Stimulated activated CD8-positive, alpha-beta memory T cell treated with anti-CD3 and anti-CD28 coated beads, Interleukin-4, amount 100 ng/mL, for 1 hour (primary cell): ENCODE measurements around the gene TARBP1.
"Not testable (repeated sequence)": the region's sequence is repeated elsewhere in the genome, so short reads cannot be mapped to it uniquely, and the experiment has no call there.

Experiments
- DNase-seq, 2 donors: peaks; one replicate each; pipeline ENCODE4 v3.0.0-alpha.2; 2020; ENCODE audit warnings: low read depth in 2 of 2, low spot score in 1 of 2

The TARBP1 gene

DNA sequence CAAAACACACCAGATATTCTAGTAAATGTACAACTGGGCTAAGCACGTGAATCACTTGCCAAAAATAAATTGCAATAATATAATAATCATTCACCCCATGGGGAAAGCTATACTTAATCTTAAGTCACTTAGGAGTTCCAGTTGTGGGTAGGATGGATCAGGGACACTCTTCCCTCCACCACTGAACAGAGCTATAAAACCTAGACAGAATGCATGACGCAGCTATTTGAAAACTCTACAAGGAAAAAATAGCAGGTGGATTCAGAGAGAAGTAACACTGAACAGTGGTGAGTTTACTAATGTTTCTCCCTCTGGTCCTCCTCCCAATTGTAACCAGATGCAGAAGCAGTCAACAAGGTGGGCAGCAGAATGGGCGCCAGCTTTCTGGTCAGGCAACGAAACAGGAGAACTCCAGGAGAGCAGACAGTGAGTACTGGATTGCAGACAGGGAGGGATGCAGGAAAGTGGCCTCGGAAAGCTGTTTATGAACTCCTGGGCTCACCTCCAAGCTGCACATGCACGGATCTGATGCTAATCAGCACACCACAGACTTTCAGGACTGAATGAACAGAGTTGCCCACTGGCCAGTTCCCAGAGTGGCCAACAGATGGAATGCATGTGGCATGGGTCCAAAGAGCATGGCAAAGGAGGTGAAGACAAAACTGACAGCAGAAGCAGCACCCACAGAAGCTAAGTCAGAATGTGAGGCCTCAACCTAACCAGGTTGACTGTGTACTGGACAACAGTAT lies 41.4 kb downstream of the TARBP1 start:
- DNase-seq, result no peak

DNA sequence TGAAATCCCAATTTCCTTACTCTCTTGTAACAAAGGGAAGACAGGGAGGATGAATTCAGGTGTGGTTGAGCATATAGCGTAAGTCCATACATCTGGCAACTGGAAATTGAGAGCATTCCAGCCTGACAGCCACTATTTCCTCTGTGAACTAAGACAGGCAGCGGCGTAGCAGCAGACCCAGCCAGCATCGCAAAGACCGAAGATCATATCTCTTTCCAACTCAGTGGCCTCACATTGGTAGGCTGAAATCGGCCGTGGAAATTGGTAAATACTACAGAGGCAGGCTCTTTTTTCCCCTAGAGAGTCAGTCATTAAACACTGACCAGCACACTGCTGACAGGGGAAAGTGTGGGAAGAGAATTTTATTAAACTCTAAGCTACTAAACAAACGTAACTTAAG lies 43.4 kb downstream of the TARBP1 start:
- no peak for DNase-seq

DNA sequence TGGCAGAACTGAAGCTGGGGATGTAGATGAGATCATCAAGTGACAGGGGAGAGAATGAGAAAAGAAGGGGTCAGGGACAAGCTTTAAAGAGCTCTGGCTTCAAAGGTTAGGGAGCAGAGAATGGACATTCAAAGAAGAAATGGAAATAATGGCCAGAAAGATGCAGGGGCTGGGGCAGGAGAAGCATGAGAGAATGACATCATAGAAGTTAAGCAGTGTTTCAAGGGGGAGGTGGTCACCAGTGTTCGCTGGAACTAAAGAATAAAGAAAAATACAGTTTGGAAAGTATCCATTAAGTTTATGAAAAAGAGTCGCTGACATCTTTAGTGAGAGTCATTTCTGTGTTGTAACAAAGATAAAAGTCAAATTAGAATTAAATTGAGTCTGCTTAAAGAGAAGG lies 44.3 kb downstream of the TARBP1 start:
- no peak for DNase-seq

DNA sequence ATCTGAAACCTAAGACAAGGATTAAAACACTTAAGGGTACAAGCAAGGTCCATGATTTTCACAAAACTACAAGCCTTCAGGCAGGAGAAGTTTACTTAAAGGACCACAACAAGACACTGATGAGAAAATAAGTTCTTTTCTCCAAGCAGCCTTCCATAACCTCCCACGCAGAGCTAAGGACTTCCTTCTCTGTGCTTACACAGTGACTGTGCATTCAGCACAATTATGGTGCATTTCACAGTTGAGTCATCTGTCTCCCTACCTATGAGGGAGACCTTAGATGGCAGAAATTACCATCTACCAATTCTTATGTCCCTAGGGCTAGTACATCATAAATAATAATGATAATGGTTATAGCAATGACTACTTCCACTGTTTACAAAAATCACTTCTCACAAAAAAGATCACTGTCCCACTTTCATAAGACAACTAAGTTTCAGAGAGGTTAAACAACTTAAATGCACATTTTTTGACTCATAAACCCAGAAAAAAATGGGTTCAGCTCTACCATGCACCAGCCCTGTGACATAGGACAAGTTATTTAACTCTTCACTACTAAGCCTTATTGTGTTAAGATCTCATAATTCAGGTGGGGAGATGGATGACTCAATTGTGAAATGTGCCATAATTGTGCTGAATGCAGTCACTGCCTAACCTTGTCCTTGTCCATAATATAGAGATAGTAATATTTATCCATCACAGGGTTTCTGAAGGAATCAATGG lies 45.3 kb downstream of the TARBP1 start:
- DNase-seq, result no peak

DNA sequence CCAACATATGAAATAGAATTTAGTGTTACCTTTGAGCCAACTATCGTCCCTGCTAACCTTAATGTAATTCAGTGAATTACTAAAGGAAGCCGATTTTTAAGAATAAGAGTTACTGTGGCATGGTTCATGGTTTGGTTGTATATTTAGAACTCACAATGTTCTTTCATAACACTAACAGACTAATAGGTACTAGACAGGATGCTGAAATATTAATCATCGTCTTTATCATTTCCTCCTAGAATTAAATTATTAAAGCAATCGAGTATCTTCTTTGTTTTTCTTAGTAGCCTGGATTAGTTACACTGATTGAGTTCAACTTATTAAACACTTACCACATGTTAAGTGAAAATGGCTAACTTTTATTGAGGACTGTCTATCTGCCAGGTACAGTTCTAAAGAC lies 47.7 kb downstream of the TARBP1 start:
- DNase-seq, result no peak

DNA sequence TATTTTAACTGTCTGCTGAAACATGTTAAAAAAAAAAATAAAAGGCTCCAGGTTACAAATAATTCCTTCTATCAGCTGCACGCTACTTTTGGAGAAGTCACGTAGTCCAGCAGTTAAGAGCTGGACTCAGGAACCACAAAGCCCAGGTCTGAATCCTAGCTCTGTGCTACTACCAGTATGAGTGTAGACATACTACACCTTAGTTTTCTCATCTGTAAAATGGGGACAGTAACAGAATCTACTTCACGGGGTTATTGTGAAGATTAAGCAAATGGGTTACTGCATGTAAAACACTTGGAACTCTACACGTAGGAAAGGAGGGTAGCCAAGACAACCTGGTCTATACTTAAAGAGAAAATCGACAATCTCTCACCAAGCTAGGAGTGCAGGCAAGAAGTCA lies 48.3 kb downstream of the TARBP1 start:
- DNase-seq, result no peak

DNA sequence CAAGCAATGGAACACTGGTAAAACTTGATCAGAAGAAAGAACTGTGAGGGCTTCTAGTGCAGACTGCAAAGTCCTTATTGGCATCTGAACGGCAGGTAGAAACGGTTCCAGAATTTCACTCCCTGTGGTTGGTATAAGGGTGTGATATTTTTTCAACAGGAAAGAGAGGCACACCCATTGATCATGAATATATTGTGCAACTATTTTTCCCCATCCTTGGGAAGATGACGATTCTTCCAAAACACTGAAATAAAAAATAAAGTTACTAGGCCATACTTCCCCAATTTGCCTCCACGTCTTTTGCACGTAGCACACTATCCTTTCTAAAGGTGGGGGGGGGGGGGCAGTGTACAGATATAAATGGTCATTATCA lies 49.6 kb downstream of the TARBP1 start:
- DNase-seq, result no peak

DNA sequence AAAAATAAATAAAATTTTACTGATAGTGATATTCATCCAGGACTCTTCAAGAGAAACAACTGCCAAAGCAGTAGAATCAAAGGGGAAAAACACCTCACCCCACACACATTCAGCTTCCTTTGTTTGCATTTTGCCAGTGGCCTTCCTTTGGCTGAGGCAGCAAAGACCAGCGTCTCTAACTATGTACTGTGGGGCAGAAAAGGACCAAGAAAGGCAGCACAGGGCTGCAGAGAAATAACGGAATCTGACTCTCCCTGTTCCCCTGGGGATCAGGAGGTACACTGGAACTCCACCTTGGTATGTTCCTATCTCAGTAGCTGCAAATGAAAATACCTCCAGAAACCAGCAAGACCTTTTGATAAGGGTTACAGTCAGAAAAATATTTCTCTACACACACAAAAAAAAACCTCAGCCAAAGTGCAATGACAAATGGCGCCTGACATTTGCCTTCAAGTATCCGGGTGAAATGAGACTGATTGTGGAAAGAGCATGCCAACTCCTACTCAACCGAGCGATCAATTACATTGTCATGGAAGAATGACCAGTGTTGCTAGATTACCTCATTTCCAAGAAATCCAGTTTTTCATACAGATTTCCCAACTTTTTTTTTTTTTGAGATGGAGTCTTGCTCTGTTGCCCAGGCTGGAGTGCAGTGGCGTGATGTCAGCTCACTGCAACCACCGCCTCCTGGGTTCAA lies 50.9 kb downstream of the TARBP1 start:
- DNase-seq, result no peak

DNA sequence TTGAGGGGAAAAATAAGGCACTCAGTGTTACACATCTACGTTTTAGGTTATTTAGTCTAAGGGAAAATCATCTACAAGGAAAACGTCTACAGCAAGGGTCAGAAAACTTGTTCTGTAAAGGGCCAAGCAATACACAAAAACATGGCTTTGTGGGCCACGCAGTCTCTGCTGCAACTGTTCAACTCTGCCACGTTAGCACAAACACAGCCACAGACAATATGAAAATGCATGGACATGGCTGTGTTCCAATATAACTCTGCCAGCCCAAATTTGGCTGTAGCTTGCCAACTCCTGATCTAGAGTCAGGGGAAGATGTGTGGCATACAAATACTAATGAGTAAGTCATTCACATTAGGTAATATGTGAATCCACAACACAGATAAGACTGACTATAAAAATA lies 65.0 kb downstream of the TARBP1 start:
- no peak for DNase-seq

DNA sequence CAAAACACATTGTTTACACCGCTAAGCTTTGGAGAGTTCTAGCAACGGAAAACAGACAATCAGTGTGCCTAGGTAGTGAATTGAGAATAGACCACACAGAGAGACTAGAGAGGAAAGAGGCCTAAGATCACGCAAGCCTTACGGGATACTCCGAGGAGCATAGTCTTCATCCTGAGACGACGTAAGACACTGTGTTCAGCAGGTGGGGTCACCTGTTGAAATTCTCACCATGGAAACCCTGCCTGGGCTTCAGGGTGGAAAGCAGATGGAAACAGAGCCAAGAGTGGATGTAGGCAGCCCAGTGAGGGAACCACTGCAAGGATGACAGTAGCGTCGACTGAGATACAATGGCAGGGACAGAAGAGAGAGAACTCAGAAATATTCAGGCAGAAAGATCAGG lies 65.5 kb downstream of the TARBP1 start:
- no peak for DNase-seq

DNA sequence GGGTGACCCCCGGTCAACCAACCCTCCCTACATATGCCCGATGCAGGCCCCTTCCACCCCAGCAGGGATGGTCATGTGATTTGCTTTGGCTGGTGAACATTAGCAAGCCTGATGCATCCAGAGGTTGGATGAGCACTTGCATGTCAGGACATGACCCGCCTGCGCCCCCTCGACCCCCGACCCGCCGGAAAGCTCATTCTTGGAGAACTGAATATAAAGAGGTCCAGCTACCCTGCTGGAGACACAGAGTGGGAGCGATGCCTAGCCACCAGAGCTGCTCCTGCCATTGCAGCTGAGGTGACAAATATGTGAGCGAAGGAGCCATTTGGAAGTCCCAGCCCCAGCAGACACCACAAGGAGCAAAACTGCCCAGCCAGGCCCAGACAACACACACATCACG lies 66.1 kb downstream of the TARBP1 start:
- DNase-seq, result no peak

DNA sequence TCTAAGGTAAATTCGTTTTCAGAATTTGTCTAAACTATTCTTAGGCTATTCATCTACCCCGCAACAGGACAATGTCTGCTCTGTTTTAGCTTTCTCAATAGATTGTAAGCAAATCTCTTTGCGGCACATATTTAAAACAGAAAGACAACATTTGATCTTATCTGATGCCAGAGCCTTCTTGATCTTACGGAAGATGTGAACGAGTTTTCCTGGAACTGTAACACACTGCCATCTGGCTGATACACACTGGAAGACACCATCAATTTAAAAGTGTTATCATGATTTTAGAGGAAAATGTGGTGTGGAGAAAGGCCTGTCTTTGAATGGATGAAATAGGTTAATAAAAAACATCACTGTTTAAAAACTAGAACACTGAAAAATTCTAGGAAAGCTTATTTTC lies 69.7 kb downstream of the TARBP1 start:
- DNase-seq, result no peak

DNA sequence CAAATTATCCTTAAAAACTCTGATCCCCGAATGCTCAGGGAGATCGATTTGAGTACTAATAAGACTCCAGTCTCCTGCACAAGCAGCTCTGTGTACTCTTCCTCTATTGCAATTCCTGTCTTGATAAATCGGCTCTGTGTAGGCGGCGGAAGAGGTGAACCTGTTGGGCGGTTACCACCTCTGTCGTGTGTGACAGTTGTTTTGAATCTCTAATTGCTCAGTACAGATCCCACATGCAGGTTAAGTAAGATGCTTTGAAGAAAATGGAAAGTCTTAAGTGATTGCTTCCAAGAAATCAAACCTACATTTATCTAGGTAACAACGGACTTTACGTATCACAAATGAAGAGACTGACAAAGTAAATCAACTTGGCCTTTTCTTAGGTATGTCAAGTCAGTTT lies 70.2 kb downstream of the TARBP1 start:
- DNase-seq, result no peak

DNA sequence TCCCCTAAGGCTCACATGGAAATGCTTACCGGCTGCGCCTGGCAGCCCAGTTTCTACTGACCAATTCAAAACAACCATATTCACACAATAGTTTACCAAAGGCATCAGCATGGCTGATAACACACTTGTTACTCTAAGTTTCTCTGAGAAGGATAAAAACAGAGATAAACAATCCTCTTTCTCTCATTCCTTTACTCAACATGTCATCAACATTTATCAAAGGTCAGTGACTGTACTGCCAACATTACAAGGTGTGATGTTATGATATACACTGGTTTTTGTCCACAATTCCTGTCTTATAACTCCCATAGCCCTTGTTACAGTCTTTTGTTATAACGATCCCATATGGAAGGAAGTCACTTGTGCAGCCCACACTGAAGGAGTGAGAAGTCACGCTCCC lies 72.1 kb downstream of the TARBP1 start:
- DNase-seq, result no peak

DNA sequence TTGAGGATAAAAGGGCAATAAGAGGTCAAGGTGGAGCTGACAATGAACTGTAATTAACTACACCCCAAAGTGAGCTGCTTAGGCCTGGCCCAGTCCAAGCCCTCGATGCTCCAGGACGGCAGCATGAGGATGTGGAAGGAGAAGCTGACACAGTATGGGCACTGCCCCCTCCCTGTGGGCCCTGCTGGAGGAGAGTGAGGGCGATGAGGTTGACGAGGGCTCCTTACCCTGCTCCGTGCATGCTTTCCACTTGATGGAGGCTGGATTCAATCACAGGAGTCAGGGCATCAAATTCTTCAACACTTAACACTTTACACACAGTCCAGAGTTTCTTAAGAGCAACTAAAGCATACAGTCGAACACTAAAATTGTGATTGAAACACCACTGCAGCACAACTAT lies 73.3 kb downstream of the TARBP1 start:
- DNase-seq, result no peak

DNA sequence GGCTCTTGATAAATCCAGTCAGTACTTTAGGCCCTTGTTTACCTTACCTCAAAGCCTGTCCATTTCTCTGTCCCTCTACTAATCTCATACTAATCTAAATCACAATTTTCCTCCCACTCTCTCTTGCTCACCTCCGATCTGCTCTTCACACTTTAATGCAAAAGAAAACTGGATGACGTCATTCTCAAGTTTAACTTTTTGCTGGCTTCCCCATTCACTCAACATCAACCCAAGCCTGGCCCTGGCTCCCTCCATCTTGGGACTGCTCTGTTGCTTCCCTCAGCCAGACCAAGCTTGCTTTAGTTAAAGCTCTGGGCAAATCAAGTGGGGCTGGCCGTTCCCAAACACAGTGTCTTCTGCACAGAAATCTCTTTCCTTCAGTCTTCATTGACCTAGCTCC lies 76.0 kb downstream of the TARBP1 start:
- no peak for DNase-seq

DNA sequence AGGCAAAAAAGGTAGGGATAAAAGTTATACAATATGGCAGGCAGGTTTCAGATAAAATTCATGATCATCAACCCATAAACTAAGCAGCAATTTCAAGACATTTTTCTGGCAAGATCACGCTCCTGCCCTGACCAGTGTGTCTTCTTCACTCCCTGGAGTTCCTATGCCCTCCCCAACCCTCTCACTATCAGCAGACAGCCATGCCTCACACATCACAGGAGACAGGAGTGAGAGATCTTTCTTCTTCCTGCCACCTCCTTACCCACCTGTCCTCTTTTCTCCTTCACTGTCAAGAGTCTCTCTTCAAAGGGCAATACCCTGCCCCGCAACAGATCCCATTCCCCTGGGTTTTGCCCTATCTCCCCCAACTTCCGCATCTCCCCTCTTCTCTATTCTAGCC lies 77.3 kb downstream of the TARBP1 start:
- DNase-seq, result no peak

DNA sequence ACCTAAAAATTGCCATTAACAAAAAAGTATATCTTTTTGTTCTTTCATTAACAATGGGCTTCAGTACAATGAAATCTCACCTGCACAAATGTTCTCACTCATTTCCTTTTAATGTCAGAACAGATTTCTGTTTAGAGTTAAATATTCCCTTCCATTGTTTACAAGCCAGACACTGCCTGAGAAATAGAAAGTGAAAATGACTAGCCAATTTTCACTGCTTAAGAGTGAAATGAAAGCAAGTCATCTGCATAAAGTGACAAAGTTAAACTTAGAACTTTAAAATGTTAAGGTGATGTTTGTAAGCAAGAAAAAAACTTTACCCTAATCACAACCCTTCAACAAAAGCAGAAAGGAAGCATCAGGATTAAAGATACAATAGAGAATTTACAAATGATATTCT lies 78.2 kb downstream of the TARBP1 start:
- DNase-seq, result no peak

DNA sequence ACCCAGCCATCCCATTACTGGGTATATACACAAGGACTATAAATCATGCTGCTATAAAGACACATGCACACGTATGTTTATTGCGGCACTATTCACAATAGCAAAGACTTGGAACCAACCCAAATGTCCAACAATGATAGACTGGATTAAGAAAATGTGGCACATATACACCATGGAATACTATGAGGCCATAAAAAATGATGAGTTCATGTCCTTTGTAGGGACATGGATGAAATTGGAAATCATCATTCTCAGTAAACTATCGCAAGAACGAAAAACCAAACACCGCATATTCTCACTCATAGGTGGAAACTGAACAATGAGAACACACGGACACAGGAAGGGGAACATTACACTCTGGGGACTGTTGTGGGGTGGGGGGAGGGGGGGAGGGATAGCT lies 79.5 kb downstream of the TARBP1 start:
- DNase-seq, result not testable (repeated sequence)

DNA sequence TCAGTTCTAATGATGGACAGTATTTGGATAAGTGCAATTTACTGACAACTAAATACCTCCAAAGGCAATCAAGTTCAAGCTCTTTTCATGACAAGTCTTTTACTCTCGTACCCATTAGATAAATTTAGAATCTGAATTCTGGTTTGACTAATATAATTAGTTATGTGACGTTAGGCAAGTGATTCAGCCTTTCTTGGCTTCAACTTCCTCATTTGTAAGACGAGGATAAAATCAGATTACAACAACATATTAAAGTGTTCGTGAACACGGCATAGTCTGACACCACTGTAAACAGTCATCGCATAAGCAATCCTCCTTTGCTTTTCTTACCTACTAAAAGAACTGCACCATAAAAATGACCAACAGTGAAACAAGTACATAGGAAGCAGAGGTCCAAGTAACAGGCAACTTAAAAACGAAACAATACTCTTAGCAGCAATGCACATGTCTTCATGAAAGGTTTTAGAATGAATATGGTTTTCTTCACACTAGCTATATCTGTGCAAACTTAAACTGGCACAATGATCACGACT lies 80.1 kb downstream of the TARBP1 start:
- DNase-seq, result no peak

DNA sequence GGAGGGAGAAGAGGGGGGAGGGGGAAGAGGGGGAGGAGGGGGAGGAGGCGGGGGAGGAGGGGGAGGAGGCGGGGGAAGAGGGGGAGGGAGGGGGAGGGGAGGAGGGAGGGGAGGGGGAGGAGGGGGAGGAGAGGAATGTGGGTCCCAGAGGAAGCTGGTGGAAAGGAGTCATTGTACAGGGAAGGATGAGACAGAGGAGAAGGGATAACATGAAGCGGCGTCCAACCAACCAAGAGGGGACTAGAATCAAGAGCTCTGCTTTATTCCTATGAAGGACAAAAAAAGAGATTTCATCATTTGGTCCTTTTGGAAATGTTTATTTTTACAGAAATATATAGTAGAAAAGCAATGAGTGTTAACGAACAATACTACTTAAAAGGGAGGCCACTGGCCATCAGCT lies 81.2 kb downstream of the TARBP1 start:
- no peak for DNase-seq

DNA sequence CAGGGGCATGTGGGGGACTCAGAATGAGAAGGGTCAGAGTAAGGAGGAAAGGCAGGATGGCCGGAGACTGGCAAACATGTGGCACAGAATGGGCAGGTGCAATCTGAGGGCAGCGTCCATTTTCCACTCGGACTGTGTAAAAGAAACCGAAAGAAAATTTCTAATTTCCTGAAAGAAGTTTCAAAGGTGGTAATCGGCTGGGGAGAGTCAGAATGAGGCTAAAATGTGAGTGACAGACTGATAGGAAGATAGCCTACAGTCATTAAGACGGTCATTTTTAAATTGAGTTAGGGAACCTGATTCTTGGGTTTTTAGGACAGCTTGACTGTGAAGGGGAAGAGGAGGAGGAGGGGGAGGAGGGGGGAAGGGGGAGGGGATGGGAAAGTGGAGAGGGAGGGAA lies 82.1 kb downstream of the TARBP1 start:
- no peak for DNase-seq
